Duodenal mucosa (tissue), 2 donors: ENCODE data around the gene SLC38A10.

Source experiments
- H3K27ac ChIP-seq: one replicate; pipeline ENCODE4 v1.7.0; 2013; ENCODE audit warnings: low read depth, low read length
- H3K27me3 ChIP-seq, 2 donors: one replicate each; pipeline ENCODE4 v1.7.0; 2013; ENCODE audit warnings: low read length in 2 of 2, control low read depth in 1 of 2; ENCODE audit not compliant: insufficient read depth in 2 of 2, control insufficient read depth in 1 of 2
- H3K36me3 ChIP-seq, 2 donors: one replicate each; pipeline ENCODE4 v1.7.0; 2013; ENCODE audit warnings: low read length in 2 of 2, control low read depth in 1 of 2; ENCODE audit not compliant: insufficient read depth in 2 of 2, control insufficient read depth in 1 of 2
- H3K4me1 ChIP-seq, 2 donors: one replicate each; pipeline ENCODE4 v1.7.0; 2013; ENCODE audit warnings: low read length in 2 of 2, control low read depth in 1 of 2; ENCODE audit not compliant: insufficient read depth in 2 of 2, control insufficient read depth in 1 of 2
- H3K4me3 ChIP-seq, 2 donors: one replicate each; pipeline ENCODE4 v1.7.0; 2013; ENCODE audit warnings: low read length in 2 of 2, low read depth in 1 of 2
- H3K9ac ChIP-seq, 2 donors: one replicate each; pipeline ENCODE4 v1.7.0; 2013; ENCODE audit warnings: low read length in 2 of 2, low read depth in 1 of 2
- H3K9me3 ChIP-seq, 2 donors: one replicate each; pipeline ENCODE4 v1.7.0; 2013; ENCODE audit warnings: low read length in 2 of 2, control low read depth in 1 of 2; ENCODE audit not compliant: control insufficient read depth in 1 of 2

The SLC38A10 gene

DNA sequence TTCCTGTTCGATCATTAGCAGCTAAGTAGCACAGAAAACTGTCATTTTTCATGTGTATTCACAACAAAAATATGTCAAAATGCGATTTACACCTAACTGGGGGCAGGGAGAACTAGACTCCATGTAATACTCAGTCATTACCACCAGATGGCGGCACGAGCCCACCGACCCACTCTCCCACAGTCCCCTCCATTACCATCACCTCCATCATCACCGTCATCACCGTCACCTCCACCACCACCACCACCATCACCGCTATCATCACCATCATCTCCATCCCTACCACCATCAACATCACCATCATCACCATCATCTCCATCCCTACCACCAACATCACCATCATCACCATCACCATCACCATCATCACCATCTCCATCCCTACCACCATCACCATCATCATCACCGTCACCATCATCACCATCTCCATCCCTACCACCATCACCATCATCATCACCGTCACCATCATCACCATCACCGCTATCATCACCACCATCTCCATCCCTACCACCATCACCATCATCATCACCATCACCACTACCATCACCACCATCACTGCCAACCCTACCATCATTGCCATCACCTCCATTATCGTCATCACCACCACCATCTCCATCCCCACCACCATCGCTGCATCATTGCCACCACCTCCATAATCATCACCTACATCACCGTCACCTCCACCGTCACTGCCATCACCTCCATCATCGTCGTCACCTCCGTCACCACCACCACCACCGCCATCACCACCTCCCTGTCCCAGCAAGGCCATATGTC lies 41.6 kb downstream of the SLC38A10 start:
- H3K4me1 ChIP-seq = peaks cover 45 to 47% of the 10 kb centered on the region in 2 donors
- H3K27me3 ChIP-seq = no peaks in the 10 kb centered on the region
- no peak overlapping the region for H3K4me3 ChIP-seq
- H3K36me3 ChIP-seq = peaks cover 20 to 47% of the 10 kb centered on the region in 2 donors
- no peak overlapping the region for H3K9ac ChIP-seq
- no peak overlapping the region for H3K27ac ChIP-seq
- no peaks in the 10 kb centered on the region for H3K9me3 ChIP-seq

DNA sequence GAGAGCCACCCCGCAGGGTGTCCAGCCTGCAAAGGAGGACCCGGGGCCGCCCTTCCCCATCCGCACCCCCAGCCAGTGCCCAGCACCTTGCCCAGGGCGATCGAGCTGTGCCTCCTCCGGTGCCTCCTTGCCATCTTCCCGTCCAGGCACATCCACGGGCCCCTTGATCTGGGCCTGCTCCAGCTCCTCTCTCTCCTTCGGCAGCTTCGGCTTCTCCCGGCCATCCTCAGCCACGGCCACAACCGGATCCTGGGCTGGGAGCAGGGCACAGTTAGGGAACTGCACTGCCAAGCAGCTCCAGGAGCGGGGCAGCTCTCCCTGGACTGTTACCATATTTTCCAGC lies 42.1 kb downstream of the SLC38A10 start:
- no peak overlapping the region for H3K4me3 ChIP-seq
- H3K27ac ChIP-seq = no peak overlapping the region
- H3K9ac ChIP-seq = no peak overlapping the region
- H3K9me3 ChIP-seq = no peaks in the 10 kb centered on the region
- peaks cover 45 to 47% of the 10 kb centered on the region in 2 donors for H3K4me1 ChIP-seq
- H3K36me3 ChIP-seq = peaks cover 14 to 41% of the 10 kb centered on the region in 2 donors
- H3K27me3 ChIP-seq = no peaks in the 10 kb centered on the region

GRCh38 chr17:81252326-81252986 lies 42.7 kb downstream of the SLC38A10 start:
- Histone ChIP-seq H3K27ac (peak overlapping the region; percentile 42), H3K9me3 (no peaks in the 10 kb centered on the region), H3K4me3 (no peak overlapping the region), H3K9ac (no peak overlapping the region), H3K36me3 (peaks cover 13 to 36% of the 10 kb centered on the region in 2 donors), H3K27me3 (no peaks in the 10 kb centered on the region), H3K4me1 (peaks cover 45 to 47% of the 10 kb centered on the region in 2 donors)

- no peak overlapping the region for H3K4me3 ChIP-seq
- no peaks in the 10 kb centered on the region for H3K9me3 ChIP-seq
- H3K27ac ChIP-seq = peak overlapping the region; percentile 42
- peaks cover 45 to 47% of the 10 kb centered on the region in 2 donors for H3K4me1 ChIP-seq
- peaks cover 13 to 34% of the 10 kb centered on the region in 2 donors for H3K36me3 ChIP-seq
- no peaks in the 10 kb centered on the region for H3K27me3 ChIP-seq
- no peak overlapping the region for H3K9ac ChIP-seq
Observed at GRCh38 chr17:81251709-81252301, 43.3 kb downstream of the SLC38A10 start.

DNA sequence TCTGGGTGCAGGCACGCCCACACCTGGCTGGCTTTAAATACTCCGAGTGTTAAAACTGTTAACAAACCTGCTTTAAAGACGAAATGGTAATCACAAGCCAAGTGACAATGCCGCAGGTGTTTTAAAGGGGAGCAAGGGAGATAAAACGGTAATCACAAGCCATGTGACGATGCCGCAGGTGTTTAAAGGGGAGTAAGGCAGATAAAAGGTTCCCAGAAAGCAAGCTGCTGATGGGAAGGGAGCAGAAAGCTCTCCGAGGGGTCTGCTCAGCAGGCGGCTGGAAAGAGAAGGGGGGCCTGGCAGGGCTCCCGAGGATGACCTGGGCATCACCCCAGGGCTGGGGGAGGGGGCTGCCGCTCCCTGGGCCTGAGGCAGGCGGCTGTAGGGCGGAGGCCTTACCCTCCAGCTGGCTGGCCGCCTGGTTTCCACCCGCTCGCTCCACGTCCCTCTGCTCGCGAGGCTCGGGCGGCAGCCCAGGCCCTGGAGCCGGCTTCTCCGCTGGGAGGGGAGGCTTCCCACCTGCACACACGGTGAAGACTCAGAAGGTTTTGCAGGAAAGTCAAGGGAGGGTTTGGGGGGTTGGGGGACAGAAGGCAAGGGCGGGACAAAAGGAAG lies 43.9 kb downstream of the SLC38A10 start:
- Histone ChIP-seq H3K36me3 (peaks cover 13 to 34% of the 10 kb centered on the region in 2 donors), H3K9ac (peak overlapping the region in 1 of 2 donors; percentile 1), H3K27me3 (no peaks in the 10 kb centered on the region), H3K4me3 (no peak overlapping the region), H3K4me1 (peaks cover 45 to 47% of the 10 kb centered on the region in 2 donors), H3K9me3 (no peaks in the 10 kb centered on the region), H3K27ac (no peak overlapping the region)

- H3K27me3 ChIP-seq = no peaks in the 10 kb centered on the region
- H3K9me3 ChIP-seq = no peaks in the 10 kb centered on the region
- H3K36me3 ChIP-seq = peaks cover 14 to 35% of the 10 kb centered on the region in 2 donors
- H3K4me1 ChIP-seq = peaks cover 42 to 45% of the 10 kb centered on the region in 2 donors
- H3K9ac ChIP-seq = peak overlapping the region in 1 of 2 donors; percentile 38
- H3K27ac ChIP-seq = no peak overlapping the region
- no peak overlapping the region for H3K4me3 ChIP-seq
Observed at GRCh38 chr17:81250286-81251093, 44.6 kb downstream of the SLC38A10 start.

DNA sequence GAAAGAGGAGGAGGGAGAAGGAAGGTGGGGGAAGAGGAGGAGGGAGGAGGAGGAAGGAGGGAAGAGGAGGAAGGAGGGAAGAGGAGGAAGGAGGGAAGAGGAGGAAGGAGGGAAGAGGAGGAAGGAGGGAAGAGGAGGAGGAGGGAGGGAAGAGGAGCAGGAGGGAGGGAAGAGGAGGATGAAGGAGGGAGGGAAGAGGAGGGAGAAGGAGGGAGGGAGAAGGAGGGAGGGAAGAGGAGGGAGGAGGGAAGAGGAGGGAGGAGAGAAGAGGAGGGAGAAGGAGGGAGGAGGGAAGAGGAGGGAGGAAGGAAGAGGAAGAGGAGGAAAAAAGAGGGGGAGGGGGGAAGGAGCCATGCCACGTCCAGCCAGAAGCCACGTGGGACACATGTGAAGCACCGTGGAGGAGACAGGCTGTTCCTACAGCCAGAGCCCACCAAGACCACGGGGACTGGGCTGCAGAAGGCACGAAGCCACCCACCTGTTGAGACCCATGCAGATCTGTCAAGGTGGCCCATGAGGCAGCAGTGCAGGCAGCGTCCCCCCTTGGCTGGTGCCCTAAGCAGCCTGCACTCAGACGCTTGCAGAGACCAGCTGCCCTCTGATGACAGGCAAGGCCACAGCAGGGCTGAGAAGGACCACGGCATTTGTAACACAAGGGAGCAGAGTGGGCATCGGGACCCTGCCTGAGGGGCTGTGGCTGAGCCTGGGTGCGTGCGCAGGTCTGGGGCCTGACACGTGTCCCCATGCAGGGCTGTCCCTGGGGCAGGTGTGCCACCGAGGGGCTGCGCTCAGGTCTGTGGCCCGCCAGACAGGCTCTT lies 45.7 kb downstream of the SLC38A10 start:
- Histone ChIP-seq H3K36me3 (peaks cover 21 to 39% of the 10 kb centered on the region in 2 donors), H3K4me1 (peaks cover 34 to 35% of the 10 kb centered on the region in 2 donors), H3K27ac (no peak overlapping the region), H3K9ac (no peak overlapping the region), H3K9me3 (no peaks in the 10 kb centered on the region), H3K27me3 (no peaks in the 10 kb centered on the region), H3K4me3 (no peak overlapping the region)

GRCh38 chr17:81248649-81249048 lies 46.5 kb downstream of the SLC38A10 start:
- Histone ChIP-seq H3K9ac (no peak overlapping the region), H3K27me3 (no peaks in the 10 kb centered on the region), H3K36me3 (peaks cover 21 to 39% of the 10 kb centered on the region in 2 donors), H3K4me1 (peaks cover 34 to 35% of the 10 kb centered on the region in 2 donors), H3K27ac (no peak overlapping the region), H3K4me3 (no peak overlapping the region), H3K9me3 (no peaks in the 10 kb centered on the region)
